Activated CD8-positive, alpha-beta T cell treated with anti-CD3 and anti-CD28 coated beads for 36 hours (primary cell): ENCODE measurements around the gene EGFR. TPM values are rescaled to one million over a fixed set of nuclear protein-coding genes. Genes with fewer than 3 reads are reported as not detected.

ENCODE experiments used
- ATAC-seq: fragments of 200-7000 bp; cut with Tn5 transposase; one replicate; pipeline ENCODE4 v1.10.0; 2021; ENCODE audit warnings: mild to moderate bottlenecking, moderate library complexity
- CTCF ChIA-PET: fragments of 350-600 bp; sonication (Branson Sonifier 250); formaldehyde crosslinking; loops from one replicate; lab custom pipeline; 2021; ENCODE audit warnings: antibody characterized with exemption; lab: Charles Lee
- POLR2A ChIA-PET: fragments of 350-600 bp; sonication (Branson Sonifier 250); formaldehyde crosslinking; loops from one replicate; lab custom pipeline; 2021; ENCODE audit warnings: antibody characterized with exemption; lab: Charles Lee
- DNase-seq: peaks from one replicate; pipeline ENCODE4 v3.0.0-alpha.2; 2020
- H3K27ac Mint-ChIP-seq: one replicate; pipeline ENCODE4 v1.8.0; 2021; ENCODE audit warnings: mild to moderate bottlenecking, mixed read lengths
- H3K27me3 Mint-ChIP-seq: one replicate; pipeline ENCODE4 v1.8.0; 2021; ENCODE audit warnings: mixed read lengths
- H3K36me3 Mint-ChIP-seq: one replicate; pipeline ENCODE4 v1.8.0; 2021; ENCODE audit warnings: low read depth, mixed read lengths
- H3K4me1 Mint-ChIP-seq: one replicate; pipeline ENCODE4 v1.8.0; 2021; ENCODE audit warnings: low read depth, mixed read lengths
- H3K4me3 Mint-ChIP-seq: one replicate; pipeline ENCODE4 v1.8.0; 2021; ENCODE audit warnings: mild to moderate bottlenecking, moderate library complexity, mixed read lengths
- H3K9me3 Mint-ChIP-seq: one replicate; pipeline ENCODE4 v1.8.0; 2021; ENCODE audit warnings: mixed read lengths
- CTCF ChIP-seq: fragments of 200-600 bp; IDR thresholded peaks from one replicate; pipeline ENCODE4 v1.8.0; 2022; ENCODE audit warnings: antibody characterized with exemption, mild to moderate bottlenecking
- intact Hi-C: fragments of 100-400 bp; cut with micrococcal nuclease; formaldehyde crosslinking; loops from one replicate; pipeline ENCODE4 v1.10.0; 2022
- total RNA-seq, 2 experiments: library from RNA; stranded (reverse); gene quantifications; one replicate each; pipeline ENCODE4 v1.2.3, GENCODE V29; 2021

Gene EGFR
- total RNA-seq, 2 experiments from 2014 or later, result not detected

- Mint-ChIP-seq H3K27ac (no peak overlapping the region), H3K4me1 (peaks cover 2% of the 10 kb centered on the region), H3K36me3 (no peaks in the 10 kb centered on the region), H3K27me3 (peaks cover 5% of the 10 kb centered on the region), H3K9me3 (no peaks in the 10 kb centered on the region), H3K4me3 (no peak overlapping the region)
- TF ChIP-seq CTCF, result no peak
- CTCF ChIA-PET, result no interaction called here
- no peak for DNase-seq
- no peak for ATAC-seq
- intact Hi-C loops, result no loop called here
- POLR2A ChIA-PET, result no interaction called here
Measured at GRCh38 chr7:55158541-55159382, 139.9 kb downstream of the EGFR start.

GRCh38 chr7:55160539-55160938 is 141.7 kb downstream of the EGFR start:
- Mint-ChIP-seq H3K36me3 (no peaks in the 10 kb centered on the region), H3K27me3 (peaks cover 5% of the 10 kb centered on the region), H3K9me3 (no peaks in the 10 kb centered on the region), H3K4me3 (no peak overlapping the region), H3K4me1 (peaks cover 2% of the 10 kb centered on the region), H3K27ac (no peak overlapping the region)
- intact Hi-C loops, result no loop called here
- TF ChIP-seq CTCF, result no peak
- POLR2A ChIA-PET, result no interaction called here
- DNase-seq (no peak), ATAC-seq (no peak)
- CTCF ChIA-PET, result no interaction called here

GRCh38 chr7:55161154-55161687 is 142.4 kb downstream of the EGFR start:
- H3K36me3 Mint-ChIP-seq, result no peaks in the 10 kb centered on the region
- peaks cover 5% of the 10 kb centered on the region for H3K27me3 Mint-ChIP-seq
- intact Hi-C loops, result no loop called here

GRCh38 chr7:55162476-55162875 is 143.7 kb downstream of the EGFR start:
- no peak for DNase-seq
- CTCF ChIA-PET, result interaction anchor here (1.0 kb wide), 1 partner anchor 32 kb away, joined by 3 read pairs; no protein-coding TSS in a partner anchor
- Mint-ChIP-seq H3K36me3 (no peaks in the 10 kb centered on the region), H3K27ac (no peak overlapping the region), H3K9me3 (peaks cover 5% of the 10 kb centered on the region), H3K4me3 (no peak overlapping the region), H3K4me1 (no peaks in the 10 kb centered on the region), H3K27me3 (peaks cover 3% of the 10 kb centered on the region)
- no peak for ATAC-seq
- intact Hi-C loops, result no loop called here
- POLR2A ChIA-PET, result no interaction called here
- TF ChIP-seq CTCF, result no peak

More at GRCh38 chr7:55161154-55161687, 142.4 kb downstream of the EGFR start:
- no peak for TF ChIP-seq CTCF
- no peak for DNase-seq
- peaks cover 2% of the 10 kb centered on the region for H3K4me1 Mint-ChIP-seq
- ChIA-PET CTCF (no interaction called here), POLR2A (no interaction called here)
- H3K27ac Mint-ChIP-seq, result no peak overlapping the region
- no peak overlapping the region for H3K4me3 Mint-ChIP-seq
- H3K9me3 Mint-ChIP-seq, result no peaks in the 10 kb centered on the region
- ATAC-seq, result no peak

- Mint-ChIP-seq H3K4me1 (no peaks in the 10 kb centered on the region), H3K9me3 (peaks cover 6% of the 10 kb centered on the region), H3K4me3 (no peak overlapping the region), H3K36me3 (no peaks in the 10 kb centered on the region), H3K27me3 (peaks cover 3% of the 10 kb centered on the region), H3K27ac (no peak overlapping the region)
- POLR2A ChIA-PET, result no interaction called here
- CTCF ChIA-PET, result interaction anchor here (0.9 to 1.0 kb wide), 2 partner anchors 31 to 91 kb away, joined by 3 read pairs; no protein-coding TSS in a partner anchor
- DNase-seq (no peak), ATAC-seq (no peak)
- intact Hi-C loops, result no loop called here
- TF ChIP-seq CTCF, result no peak
Measured at GRCh38 chr7:55163733-55164132, 144.9 kb downstream of the EGFR start.
